GM18858 (cell line): ENCODE data around the gene ADAM21.
"Not testable (repeated sequence)": the region's sequence is repeated elsewhere in the genome, so short reads cannot be mapped to it uniquely, and the experiment has no call there.

Experiments used
- ATAC-seq: cut with Tn5 transposase; IDR thresholded peaks from one replicate; pipeline ENCODE4 v1.9.1; 2021; ENCODE audit not compliant: unreplicated experiment

The ADAM21 gene

DNA sequence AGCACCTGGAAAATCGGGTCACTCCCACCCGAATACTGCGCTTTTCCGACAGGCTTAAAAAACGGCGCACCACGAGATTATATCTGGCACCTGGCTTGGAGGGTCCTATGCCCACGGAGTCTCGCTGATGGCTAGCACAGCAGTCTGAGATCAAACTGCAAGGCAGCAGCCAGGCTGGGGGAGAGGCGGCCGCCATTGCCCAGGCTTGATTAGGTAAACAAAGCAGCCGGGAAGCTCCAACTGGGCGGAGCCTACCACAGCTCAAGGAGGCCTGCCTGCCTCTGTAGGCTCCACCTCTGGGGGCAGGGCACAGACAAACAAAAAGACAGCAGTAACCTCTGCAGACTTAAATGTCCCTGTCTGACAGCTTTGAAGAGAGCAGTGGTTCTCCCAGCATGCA is 23.5 kb downstream of the ADAM21 start:
- not testable (repeated sequence) for ATAC-seq

DNA sequence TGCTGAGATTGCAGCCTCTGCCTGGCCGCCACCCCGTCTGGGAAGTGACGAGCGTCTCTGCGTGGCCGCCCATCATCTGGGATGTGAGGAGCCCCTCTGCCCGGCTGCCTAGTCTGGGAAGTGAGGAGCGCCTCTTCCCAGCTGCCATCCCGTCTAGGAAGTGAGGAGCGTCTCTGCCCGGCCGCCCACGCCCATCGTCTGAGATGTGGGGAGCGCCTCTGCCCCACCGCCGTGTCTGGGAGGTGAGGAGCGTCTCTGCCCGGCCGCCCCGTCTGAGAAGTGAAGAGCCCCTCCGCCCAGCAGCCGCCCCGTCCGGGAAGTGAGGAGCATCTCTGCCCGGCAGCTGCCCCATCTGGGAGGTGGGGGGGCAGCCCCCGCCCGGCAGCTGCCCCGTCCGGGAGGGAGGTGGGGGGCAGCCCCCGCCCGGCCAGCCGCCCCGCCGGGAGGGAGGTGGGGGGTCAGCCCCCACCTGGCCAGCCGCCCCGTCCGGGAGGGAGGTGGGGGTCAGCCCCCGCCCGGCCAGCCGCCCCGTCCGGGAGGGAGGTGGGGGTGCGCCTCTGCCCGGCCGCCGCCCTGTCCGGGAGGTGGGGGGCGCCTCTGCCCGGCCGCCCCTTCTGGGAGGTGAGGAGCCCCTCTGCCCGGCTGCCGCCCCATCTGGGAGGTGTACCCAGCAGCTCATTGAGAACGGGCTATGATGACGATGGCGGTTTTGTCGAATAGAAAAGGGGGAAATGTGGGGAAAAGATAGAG is 25.6 kb downstream of the ADAM21 start:
- not testable (repeated sequence) for ATAC-seq

DNA sequence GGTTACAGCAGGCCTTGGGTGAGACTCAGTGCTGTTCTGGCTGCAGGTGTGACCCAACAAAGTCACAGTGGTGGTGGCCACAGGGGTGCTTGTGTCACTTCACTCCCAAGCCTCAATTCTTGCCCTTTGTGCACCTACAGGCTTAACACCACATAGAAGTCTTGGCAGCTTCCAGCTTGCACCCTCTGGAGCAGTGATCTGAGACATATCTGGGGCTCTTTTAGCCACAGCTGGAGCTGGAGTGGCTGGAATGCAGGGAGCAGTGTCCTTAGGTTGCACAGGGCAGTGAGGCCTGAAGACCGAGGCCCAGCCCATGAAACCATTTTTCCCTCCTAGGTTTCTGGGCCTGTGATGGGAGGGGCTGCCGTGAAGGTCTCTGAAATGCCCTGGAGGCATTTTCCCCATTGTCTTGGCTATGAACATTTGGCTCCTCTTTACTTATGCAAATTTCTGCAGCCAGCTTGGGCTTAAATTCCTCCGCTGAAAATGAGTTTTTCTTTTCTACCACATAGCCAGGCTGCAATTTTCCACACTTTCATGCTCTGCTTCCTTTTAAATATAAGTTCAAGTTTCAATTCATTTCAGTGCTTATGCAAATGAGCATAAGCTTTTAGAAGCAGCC is 37.7 kb downstream of the ADAM21 start:
- ATAC-seq: no peak

GRCh38 chr14:70498191-70498590 is 46.2 kb downstream of the ADAM21 start:
- no peak for ATAC-seq
